Stimulated activated naive CD8-positive, alpha-beta T cell treated with anti-CD3 and anti-CD28 coated beads, Interleukin-15, Interleukin-2, amounts not matched to agents 100 ng/mL and 50 ng/mL, for 24 hours (primary cell): Measurements from ENCODE around the gene MRPL3.
"Not testable (repeated sequence)": the region's sequence is repeated elsewhere in the genome, so short reads cannot be mapped to it uniquely, and the experiment has no call there.

Source experiments
- H3K27ac Mint-ChIP-seq: one replicate; pipeline ENCODE4 v1.8.0; 2021; ENCODE audit warnings: mild to moderate bottlenecking, mixed read lengths
- H3K27me3 Mint-ChIP-seq: one replicate; pipeline ENCODE4 v1.8.0; 2021; ENCODE audit warnings: mixed read lengths
- H3K36me3 Mint-ChIP-seq: one replicate; pipeline ENCODE4 v1.8.0; 2021; ENCODE audit warnings: low read depth, mixed read lengths
- H3K4me1 Mint-ChIP-seq: one replicate; pipeline ENCODE4 v1.8.0; 2021; ENCODE audit warnings: low read depth, mixed read lengths
- H3K4me3 Mint-ChIP-seq: one replicate; pipeline ENCODE4 v1.8.0; 2021; ENCODE audit warnings: mild to moderate bottlenecking, mixed read lengths
- H3K9me3 Mint-ChIP-seq: one replicate; pipeline ENCODE4 v1.8.0; 2021; ENCODE audit warnings: mixed read lengths

The MRPL3 gene

GRCh38 chr3:131532645-131533044, 29.9 kb upstream of the MRPL3 start:
- Mint-ChIP-seq H3K4me1 (no peaks in the 10 kb centered on the region), H3K27me3 (peaks cover 40% of the 10 kb centered on the region), H3K9me3 (peaks cover 6% of the 10 kb centered on the region), H3K4me3 (no peak overlapping the region), H3K27ac (no peak overlapping the region), H3K36me3 (no peaks in the 10 kb centered on the region)

DNA sequence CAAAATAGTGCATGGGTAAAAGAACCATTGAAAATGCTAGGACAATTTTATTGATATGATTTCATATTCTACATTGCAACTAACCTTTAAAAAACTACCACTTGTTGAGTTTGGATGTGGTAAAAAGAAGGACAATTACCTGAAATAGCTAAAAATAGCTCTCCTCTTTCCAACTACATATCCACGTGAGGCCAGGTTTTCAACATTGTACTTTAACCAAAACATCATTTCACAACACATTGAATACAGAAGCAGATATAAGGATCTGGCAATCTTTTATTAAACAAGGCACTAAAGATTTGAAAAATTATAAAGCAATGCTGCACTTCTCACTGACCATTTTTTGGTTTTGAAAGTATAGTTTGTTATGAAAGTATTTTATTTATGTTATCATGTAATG, 28.1 kb upstream of the MRPL3 start:
- H3K36me3 Mint-ChIP-seq: no peaks in the 10 kb centered on the region
- H3K4me3 Mint-ChIP-seq: no peak overlapping the region
- no peak overlapping the region for H3K27ac Mint-ChIP-seq
- peaks cover 50% of the 10 kb centered on the region for H3K27me3 Mint-ChIP-seq
- peaks cover 6% of the 10 kb centered on the region for H3K9me3 Mint-ChIP-seq
- H3K4me1 Mint-ChIP-seq: no peaks in the 10 kb centered on the region

- Mint-ChIP-seq H3K4me3 (no peak overlapping the region), H3K27ac (no peak overlapping the region), H3K27me3 (peaks cover 55% of the 10 kb centered on the region), H3K9me3 (peaks cover 6% of the 10 kb centered on the region), H3K36me3 (no peaks in the 10 kb centered on the region), H3K4me1 (no peaks in the 10 kb centered on the region)
Measured at GRCh38 chr3:131530388-131530787, 27.6 kb upstream of the MRPL3 start.

DNA sequence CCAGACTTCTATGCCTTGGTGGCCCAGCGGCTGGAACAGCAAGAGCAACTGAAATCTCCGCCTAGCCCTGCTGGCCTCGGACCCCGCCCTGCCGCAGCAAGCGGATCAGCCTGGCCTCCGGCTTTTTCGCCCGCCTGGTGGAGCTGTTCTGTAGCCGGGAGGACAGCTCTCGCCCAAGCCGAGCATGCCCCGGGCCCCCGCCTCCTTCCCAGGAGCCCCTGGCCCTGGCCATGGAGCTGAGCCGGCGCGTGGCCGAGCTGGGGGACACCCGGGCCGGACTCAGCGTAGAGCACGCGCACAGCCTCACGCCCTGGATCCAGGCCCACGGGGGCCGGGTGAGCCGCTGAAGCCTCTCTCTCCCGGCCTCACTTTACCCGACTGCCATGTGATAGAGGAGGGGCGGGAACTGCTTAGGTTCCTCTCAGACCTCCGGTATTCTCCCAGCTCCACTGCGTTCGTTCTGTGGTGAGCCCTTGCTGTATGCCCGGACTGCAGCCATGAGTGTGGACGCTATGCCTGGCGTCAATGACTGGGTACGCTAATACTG, 24.1 kb upstream of the MRPL3 start:
- Mint-ChIP-seq H3K36me3 (no peaks in the 10 kb centered on the region), H3K27me3 (peaks cover 48% of the 10 kb centered on the region), H3K4me3 (no peak overlapping the region), H3K4me1 (no peaks in the 10 kb centered on the region), H3K27ac (no peak overlapping the region), H3K9me3 (no peaks in the 10 kb centered on the region)

GRCh38 chr3:131518680-131519079, 15.9 kb upstream of the MRPL3 start:
- Mint-ChIP-seq H3K9me3 (peaks cover 3% of the 10 kb centered on the region), H3K27ac (no peak overlapping the region), H3K27me3 (peaks cover 12% of the 10 kb centered on the region), H3K4me3 (no peak overlapping the region), H3K4me1 (no peaks in the 10 kb centered on the region), H3K36me3 (no peaks in the 10 kb centered on the region)

DNA sequence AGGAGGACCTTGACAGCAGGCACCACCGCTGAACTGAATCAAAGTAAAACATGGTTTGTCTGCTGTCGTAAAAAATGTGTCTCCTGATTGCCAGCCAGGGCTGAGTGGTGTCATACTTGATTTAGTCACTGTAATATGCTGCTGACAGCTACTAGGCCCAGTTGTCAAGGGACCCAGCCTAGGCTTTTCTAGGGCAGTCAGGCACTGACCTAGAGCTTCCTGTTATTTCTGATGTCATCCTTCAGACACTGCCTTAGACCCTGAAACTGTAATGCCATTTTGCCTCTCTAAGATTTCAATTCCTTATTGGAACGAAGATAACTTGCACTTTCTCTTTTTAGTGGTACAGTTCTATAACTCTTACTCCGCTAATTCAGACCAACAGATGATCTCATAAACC, 2.6 kb upstream of the MRPL3 start:
- no peaks in the 10 kb centered on the region for H3K9me3 Mint-ChIP-seq
- peaks cover 27% of the 10 kb centered on the region for H3K4me1 Mint-ChIP-seq
- no peak overlapping the region for H3K27ac Mint-ChIP-seq
- peaks cover 5% of the 10 kb centered on the region for H3K27me3 Mint-ChIP-seq
- peaks cover 20% of the 10 kb centered on the region for H3K36me3 Mint-ChIP-seq
- no peak overlapping the region for H3K4me3 Mint-ChIP-seq

DNA sequence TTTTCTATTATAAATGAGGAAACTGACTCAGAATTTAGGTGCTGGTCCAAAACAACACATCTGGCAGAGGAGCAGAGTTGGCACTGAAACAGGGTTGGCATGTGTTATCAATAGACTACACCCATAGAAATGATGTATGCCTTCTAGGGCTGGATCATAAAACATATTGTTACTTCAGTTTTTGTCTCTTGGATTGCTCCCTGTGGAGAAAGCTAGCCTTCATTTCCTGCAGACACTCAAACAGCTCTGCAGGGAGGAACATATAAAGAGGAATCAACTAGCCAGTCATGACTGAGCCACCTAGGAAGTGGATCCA, 507 bp upstream of the MRPL3 start:
- Mint-ChIP-seq H3K27ac (no peak overlapping the region), H3K4me1 (peaks cover 42% of the 10 kb centered on the region)

GRCh38 chr3:131501949-131502348, 822 bp downstream of the MRPL3 start:
- Mint-ChIP-seq H3K27me3 (no peaks in the 10 kb centered on the region), H3K9me3 (no peaks in the 10 kb centered on the region)

More for the DNA sequence above, 507 bp upstream of the MRPL3 start:
- H3K9me3 Mint-ChIP-seq: no peaks in the 10 kb centered on the region
- H3K36me3 Mint-ChIP-seq: peaks cover 40% of the 10 kb centered on the region
- peaks cover 4% of the 10 kb centered on the region for H3K27me3 Mint-ChIP-seq
- H3K4me3 Mint-ChIP-seq: peak overlapping the region; percentile 99

DNA sequence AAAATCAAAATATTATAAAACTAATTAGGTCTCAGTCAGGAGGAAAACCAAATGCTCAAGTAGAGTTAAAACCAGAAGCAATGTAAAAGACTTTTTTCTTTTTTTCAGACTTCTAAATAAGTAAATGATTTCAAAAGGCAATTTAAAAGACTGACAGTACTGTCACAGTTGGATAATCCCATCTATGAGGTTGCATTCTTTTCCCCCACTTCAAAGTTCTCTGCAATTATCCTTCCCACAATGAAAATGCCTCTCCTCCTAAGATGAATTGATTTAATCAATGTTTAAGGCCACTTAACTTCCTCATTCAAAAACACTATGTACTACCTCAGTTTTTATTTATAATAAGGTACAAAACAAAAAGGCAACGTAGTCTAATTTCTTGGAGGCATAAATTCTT, 8.1 kb downstream of the MRPL3 start:
- Mint-ChIP-seq H3K27me3 (no peaks in the 10 kb centered on the region), H3K36me3 (peaks cover 48% of the 10 kb centered on the region), H3K4me3 (no peak overlapping the region), H3K4me1 (peaks cover 31% of the 10 kb centered on the region), H3K27ac (no peak overlapping the region), H3K9me3 (no peaks in the 10 kb centered on the region)

More at GRCh38 chr3:131501949-131502348, 822 bp downstream of the MRPL3 start:
- peak overlapping the region; percentile 98 for H3K27ac Mint-ChIP-seq
- peaks cover 44% of the 10 kb centered on the region for H3K4me1 Mint-ChIP-seq
- H3K36me3 Mint-ChIP-seq: peaks cover 53% of the 10 kb centered on the region
- H3K4me3 Mint-ChIP-seq: peak overlapping the region; percentile 99

GRCh38 chr3:131491775-131492174, 11.0 kb downstream of the MRPL3 start:
- no peaks in the 10 kb centered on the region for H3K27me3 Mint-ChIP-seq
- H3K36me3 Mint-ChIP-seq: peaks cover 38% of the 10 kb centered on the region
- no peak overlapping the region for H3K27ac Mint-ChIP-seq
- H3K4me3 Mint-ChIP-seq: no peak overlapping the region
- peaks cover 24% of the 10 kb centered on the region for H3K4me1 Mint-ChIP-seq
- H3K9me3 Mint-ChIP-seq: peaks cover 4% of the 10 kb centered on the region

- no peaks in the 10 kb centered on the region for H3K27me3 Mint-ChIP-seq
- peaks cover 38% of the 10 kb centered on the region for H3K36me3 Mint-ChIP-seq
- H3K27ac Mint-ChIP-seq: no peak overlapping the region
- peaks cover 25% of the 10 kb centered on the region for H3K4me1 Mint-ChIP-seq
- no peak overlapping the region for H3K4me3 Mint-ChIP-seq
- H3K9me3 Mint-ChIP-seq: peaks cover 4% of the 10 kb centered on the region
Measured at GRCh38 chr3:131491084-131491483, 11.7 kb downstream of the MRPL3 start.

DNA sequence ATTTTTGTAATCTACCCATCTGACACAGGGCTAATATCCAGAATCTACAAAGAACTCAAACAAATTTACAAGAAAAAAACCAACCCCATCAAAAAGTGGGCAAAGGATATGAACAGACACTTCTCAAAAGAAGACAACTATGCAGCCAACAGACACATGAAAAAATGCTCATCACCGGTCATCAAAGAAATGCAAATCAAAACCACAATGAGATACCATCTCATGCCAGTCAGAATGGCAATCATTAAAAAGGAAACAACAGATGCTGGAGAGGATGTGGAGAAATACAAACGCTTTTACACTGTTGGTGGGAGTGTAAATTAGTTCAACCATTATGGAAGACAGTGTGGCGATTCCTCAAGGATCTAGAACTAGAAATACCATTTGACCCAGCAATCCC, 16.2 kb downstream of the MRPL3 start:
- peaks cover 56% of the 10 kb centered on the region for H3K36me3 Mint-ChIP-seq
- H3K4me1 Mint-ChIP-seq: peaks cover 33% of the 10 kb centered on the region
- not testable (repeated sequence) for H3K4me3 Mint-ChIP-seq, H3K9me3 Mint-ChIP-seq, H3K27me3 Mint-ChIP-seq
- peak overlapping the region; percentile 64 for H3K27ac Mint-ChIP-seq

DNA sequence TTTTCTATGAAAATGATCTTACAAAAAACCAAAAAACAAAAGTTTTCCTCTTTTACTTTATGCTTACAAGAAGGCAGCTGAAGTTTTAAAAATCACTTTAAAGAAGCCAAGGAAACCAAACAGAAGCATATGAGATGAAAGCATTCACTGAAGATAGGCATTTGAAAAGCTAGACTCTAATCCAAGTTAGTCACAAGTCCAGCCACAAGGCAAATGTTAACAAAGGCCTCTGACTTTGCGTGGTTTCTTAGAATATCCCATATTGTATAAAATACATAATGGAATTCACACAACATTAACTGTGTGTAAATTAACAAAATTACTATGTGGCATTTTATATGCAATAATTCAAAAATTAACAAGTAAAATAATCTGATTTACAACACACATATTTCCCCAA, 17.7 kb downstream of the MRPL3 start:
- H3K27ac Mint-ChIP-seq: no peak overlapping the region
- peaks cover 4% of the 10 kb centered on the region for H3K9me3 Mint-ChIP-seq
- H3K36me3 Mint-ChIP-seq: peaks cover 65% of the 10 kb centered on the region
- no peak overlapping the region for H3K4me3 Mint-ChIP-seq
- H3K4me1 Mint-ChIP-seq: peaks cover 33% of the 10 kb centered on the region
- H3K27me3 Mint-ChIP-seq: no peaks in the 10 kb centered on the region

GRCh38 chr3:131484496-131485111, 18.2 kb downstream of the MRPL3 start:
- peaks cover 4% of the 10 kb centered on the region for H3K9me3 Mint-ChIP-seq
- H3K27me3 Mint-ChIP-seq: no peaks in the 10 kb centered on the region
- no peak overlapping the region for H3K4me3 Mint-ChIP-seq
- H3K27ac Mint-ChIP-seq: peak overlapping the region; percentile 16
- H3K36me3 Mint-ChIP-seq: peaks cover 69% of the 10 kb centered on the region
- H3K4me1 Mint-ChIP-seq: peaks cover 33% of the 10 kb centered on the region

DNA sequence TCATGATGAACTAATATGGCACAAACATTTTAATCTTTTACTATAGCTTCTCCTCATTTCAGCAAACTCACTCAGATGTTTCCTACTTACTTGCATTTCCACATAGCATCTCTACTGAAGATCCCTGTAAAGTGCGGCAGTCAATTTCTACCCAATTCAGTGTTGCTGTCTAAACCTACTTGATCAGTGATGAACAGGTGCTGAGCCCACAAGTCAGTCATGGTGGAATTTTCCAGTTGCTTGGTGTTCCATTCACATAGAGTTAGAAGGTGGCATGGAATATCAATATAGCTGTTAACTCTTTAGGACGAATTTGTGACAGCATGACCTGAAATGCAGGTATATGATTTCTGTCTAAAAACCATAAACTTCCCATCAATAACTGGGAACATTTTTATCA, 22.7 kb downstream of the MRPL3 start:
- Mint-ChIP-seq H3K27me3 (no peaks in the 10 kb centered on the region), H3K27ac (no peak overlapping the region), H3K36me3 (peaks cover 66% of the 10 kb centered on the region)

DNA sequence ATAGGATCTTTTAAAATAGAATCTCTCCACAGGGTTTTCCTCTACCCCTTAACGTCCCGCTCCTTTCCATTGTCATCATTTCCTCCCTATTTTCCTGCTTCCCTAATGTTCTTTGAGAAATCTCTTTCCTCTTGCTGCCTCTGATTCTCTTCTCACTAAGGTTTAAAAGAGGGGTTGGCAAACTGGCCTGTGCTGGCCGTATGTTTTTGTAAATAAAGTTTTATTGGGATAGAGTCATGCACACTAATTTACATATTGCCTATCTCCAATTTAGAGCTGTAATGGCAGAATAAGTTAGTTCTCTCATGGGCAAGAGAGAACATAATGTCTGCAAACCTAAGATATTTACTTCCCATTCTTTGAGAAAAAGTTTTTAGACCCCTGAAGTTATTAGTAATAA, 25.0 kb downstream of the MRPL3 start:
- no peak overlapping the region for H3K27ac Mint-ChIP-seq
- H3K36me3 Mint-ChIP-seq: peaks cover 61% of the 10 kb centered on the region
- H3K4me3 Mint-ChIP-seq: no peak overlapping the region
- H3K27me3 Mint-ChIP-seq: no peaks in the 10 kb centered on the region
- H3K9me3 Mint-ChIP-seq: no peaks in the 10 kb centered on the region
- H3K4me1 Mint-ChIP-seq: peaks cover 34% of the 10 kb centered on the region

More for the DNA sequence above, 22.7 kb downstream of the MRPL3 start:
- H3K9me3 Mint-ChIP-seq: no peaks in the 10 kb centered on the region
- H3K4me1 Mint-ChIP-seq: peaks cover 29% of the 10 kb centered on the region
- H3K4me3 Mint-ChIP-seq: no peak overlapping the region
